GM11168 (cell line): Measurements from ENCODE around the gene CHRNE.
"Not testable (repeated sequence)": the region's sequence is repeated elsewhere in the genome, so short reads cannot be mapped to it uniquely, and the experiment has no call there.

ENCODE experiments used
- in situ Hi-C: fragments of 300-500 bp; cut with MboI; formaldehyde crosslinking; loops from one replicate; pipeline ENCODE4 v1.12.0; 2022; ENCODE audit warnings: low sequenced_read_pairs; ENCODE audit not compliant: unreplicated experiment

The CHRNE gene

GRCh38 chr17:4939796-4940554 is 37.1 kb upstream of the CHRNE start, which contains the start of the genes RNF167 and SLC25A11:
TSS of gene RNF167 (plus strand) at chr17:4940268. CDS start at chr17:4940910, 642 bp downstream.
TSS of gene SLC25A11 (minus strand) at chr17:4940046. CDS start at chr17:4939910, 136 bp downstream.
- in situ Hi-C loops: no loop called here

- in situ Hi-C loops: no loop called here
These were observed 36.6 kb upstream of the CHRNE start for GRCh38 chr17:4939546-4939795.

- in situ Hi-C loops: no loop called here
These were observed 36.0 kb upstream of the CHRNE start for GRCh38 chr17:4938688-4939545.

DNA sequence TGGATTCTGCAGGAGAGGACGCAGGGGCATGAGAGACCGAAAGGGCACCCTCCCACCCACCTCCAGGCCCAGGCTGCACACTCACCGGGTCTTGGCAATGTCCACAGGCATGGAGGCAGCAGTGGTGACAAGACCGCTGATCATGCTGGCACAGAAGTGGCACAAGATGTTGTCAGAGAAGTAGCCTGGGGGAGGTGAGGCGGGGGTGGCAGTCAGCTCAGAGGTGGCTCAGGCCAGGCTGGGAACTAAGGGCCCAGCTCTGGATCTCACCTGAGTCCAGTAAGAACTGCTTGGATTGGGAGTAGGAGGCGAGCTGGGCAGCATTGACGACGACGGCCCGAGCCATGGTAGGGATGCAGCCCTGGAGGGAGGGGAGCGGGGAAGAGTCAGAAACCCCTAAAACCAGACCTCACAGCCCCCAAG is 35.2 kb upstream of the CHRNE start:
- in situ Hi-C loops: no loop called here

DNA sequence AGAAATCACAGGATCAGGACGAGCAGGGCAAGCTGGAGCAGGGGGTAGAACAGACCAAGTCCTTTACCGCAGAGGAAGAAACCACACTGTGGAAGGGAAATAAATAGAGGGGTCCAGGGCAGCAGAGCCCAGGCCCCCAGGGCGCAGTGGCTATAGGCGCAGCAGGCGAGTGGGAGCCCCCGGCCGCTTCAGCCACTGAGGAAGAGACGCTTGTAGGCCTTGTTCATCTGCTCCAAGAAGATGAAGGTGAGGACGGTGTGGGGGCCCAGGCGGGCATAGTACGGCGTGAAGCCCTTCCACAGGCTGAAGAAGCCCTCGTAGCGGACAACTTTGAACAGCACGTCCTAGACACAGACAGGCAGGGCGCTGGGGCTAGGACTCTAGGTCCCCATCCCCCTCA is 34.7 kb upstream of the CHRNE start:
- in situ Hi-C loops: no loop called here

DNA sequence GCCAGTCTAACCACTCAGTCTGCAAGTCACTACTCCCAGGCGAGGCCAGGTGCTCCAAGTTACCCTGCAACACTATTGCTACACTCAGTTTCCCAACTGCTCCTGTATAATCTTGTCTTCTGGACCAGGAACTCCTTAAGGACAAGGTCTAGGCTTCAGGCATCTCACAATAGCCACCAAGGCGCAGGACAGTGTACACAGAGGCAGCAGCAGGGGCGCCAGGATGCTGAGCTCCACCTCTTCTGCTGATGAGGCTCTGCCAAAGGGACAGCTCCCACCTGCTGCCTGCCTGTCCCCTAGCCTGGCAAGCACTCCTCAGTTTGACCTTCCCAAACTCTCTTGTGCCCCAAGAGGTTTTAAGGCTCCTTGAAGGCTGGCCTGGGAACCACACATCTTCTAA is 33.5 kb upstream of the CHRNE start:
- in situ Hi-C loops: no loop called here

DNA sequence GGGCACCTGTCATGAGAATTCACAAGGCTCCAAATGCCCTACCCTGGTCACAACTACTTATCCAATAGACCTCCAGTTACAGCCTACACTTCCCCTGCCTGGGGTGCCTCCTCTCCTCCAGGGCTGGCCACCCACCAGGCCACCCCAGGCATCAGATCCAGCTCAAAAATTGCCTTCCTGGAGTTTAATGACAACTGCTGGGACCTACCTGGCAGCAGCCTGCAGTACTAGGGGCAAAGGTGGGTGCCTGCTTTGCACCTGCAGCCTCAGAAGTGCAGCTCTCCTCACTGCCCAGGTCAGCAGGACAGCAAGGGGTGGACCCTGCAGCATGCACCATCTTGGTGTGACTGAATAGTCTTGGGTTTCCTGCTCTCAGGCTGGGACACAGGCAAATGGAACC is 32.8 kb upstream of the CHRNE start:
- in situ Hi-C loops: no loop called here

- in situ Hi-C loops: no loop called here
These were observed 31.5 kb upstream of the CHRNE start for GRCh38 chr17:4934173-4934979.

DNA sequence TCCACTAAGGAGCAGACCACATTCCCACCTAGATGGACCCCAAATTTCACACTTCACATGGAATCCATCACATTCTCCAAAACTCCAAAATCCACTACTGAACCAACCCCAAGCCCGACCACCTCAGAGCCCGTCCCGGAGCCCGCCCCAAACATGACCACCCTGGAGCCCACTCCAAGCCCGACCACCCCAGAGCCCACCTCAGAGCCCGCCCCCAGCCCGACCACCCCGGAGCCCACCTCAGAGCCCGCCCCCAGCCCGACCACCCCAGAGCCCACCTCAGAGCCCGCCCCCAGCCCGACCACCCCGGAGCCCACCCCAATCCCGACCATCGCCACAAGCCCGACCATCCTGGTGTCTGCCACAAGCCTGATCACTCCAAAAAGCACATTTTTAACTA is 30.7 kb upstream of the CHRNE start:
- in situ Hi-C loops: no loop called here

DNA sequence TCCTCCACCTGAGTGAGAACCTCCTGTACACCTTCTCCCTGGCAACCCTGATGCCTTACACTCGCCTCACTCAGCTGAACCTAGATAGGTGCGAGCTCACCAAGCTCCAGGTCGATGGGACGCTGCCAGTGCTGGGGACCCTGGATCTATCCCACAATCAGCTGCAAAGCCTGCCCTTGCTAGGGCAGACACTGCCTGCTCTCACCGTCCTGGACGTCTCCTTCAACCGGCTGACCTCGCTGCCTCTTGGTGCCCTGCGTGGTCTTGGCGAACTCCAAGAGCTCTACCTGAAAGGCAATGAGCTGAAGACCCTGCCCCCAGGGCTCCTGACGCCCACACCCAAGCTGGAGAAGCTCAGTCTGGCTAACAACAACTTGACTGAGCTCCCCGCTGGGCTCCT is 29.9 kb upstream of the CHRNE start:
- in situ Hi-C loops: no loop called here

- in situ Hi-C loops: no loop called here
These were observed 29.1 kb upstream of the CHRNE start, which contains the start of gene GP1BA for GRCh38 chr17:4931963-4932362. TSS of gene GP1BA (plus strand) at chr17:4932277. CDS start at chr17:4932605, 328 bp downstream.

DNA sequence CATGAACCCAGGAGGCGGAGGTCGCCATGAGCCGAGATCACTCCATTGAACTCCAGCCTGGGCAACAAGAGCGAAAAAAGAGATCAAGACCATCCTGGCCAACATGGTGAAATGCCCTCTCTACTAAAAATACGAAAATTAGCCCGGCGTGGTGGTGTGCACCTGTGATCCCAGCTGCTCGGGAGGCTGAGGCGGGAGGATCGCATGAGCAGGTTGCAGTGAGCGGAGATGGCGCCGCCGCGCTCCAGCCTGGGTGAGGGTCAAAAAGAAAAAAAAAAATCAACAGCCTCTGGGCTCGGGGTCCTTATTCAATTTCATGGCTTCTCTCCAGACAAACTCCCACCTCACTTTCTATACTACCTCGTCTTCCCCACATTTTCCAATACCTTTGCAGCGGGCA is 26.0 kb upstream of the CHRNE start:
- in situ Hi-C loops: no loop called here

GRCh38 chr17:4926577-4927335 is 23.9 kb upstream of the CHRNE start:
- in situ Hi-C loops: not testable (repeated sequence)

- in situ Hi-C loops: no loop called here
These were observed 18.4 kb upstream of the CHRNE start for GRCh38 chr17:4921320-4921719.

- in situ Hi-C loops: no loop called here
These were observed 17.6 kb upstream of the CHRNE start for GRCh38 chr17:4920351-4921048.

DNA sequence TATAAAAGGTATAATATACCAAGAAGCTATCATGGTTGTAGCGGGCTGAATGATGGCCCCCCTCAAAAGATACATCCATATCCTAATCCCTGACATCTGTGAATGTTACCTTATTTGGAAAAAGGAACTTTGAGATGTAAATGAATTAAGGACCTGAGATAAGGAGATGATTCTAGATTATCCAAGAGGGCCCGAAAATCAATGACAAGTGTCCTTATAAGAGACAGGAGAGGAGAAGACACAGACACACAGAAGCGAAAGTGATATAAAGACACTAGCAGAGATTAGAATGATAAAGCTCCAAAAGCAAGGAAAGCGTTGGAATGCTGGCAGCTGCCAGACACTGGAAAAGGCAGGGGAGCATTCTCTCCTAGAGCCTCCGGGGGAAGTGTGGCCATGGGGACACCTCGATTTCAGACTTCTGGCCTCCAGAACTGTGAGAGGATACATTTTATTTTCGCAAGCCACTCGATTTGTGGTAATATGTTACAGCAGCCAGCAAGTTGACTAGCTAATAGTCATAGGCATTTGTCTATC is 16.7 kb upstream of the CHRNE start:
- in situ Hi-C loops: no loop called here

DNA sequence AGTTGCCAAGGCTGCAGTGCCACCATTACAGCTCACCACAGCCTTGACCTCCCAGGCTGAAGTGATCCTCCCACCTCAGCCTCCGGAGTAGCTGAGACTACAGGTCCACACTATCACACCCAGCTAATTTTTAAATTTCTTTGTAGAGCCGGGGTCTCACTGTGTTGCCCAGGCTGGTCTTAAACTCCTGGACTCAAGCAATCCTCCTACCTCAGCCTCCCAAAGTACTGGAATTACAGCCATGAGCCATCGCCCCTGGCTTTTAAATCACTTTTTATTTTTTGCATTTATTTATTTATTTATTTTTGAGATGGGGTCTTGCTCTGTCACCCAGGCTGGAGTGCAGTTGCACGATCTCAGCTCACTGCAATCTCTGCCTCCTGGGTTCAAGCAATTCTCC is 11.7 kb upstream of the CHRNE start:
- in situ Hi-C loops: not testable (repeated sequence)

DNA sequence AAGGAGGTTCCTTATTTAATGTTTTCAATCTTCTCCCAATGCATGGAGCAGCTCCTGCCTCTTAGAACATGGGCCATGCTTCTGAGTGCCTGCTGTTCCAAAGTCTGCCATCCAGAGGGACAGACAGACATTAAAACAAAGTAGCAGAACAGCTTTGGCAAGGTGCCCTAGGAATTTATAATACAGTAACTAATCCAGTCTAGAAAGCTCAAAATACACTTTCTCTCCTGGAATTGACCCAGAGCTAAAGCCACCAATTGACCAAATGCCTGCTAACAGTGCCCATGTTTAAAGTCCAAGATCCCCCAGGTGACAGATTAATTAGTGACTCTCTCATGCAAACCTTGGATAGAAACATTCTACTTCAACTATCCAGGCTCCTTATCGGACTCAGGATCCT is 11.1 kb upstream of the CHRNE start:
- in situ Hi-C loops: no loop called here
